AG20443 (cell line): Measurements from ENCODE around the gene PAH.
A peak's percentile ranks its signal among the peaks of the same experiment; 100 is the strongest.

ENCODE experiments used
- DNase-seq: peaks from one replicate; pipeline ENCODE4 v3.0.0; 2012; ENCODE audit warnings: low spot score, mixed read lengths

PAH gene

DNA sequence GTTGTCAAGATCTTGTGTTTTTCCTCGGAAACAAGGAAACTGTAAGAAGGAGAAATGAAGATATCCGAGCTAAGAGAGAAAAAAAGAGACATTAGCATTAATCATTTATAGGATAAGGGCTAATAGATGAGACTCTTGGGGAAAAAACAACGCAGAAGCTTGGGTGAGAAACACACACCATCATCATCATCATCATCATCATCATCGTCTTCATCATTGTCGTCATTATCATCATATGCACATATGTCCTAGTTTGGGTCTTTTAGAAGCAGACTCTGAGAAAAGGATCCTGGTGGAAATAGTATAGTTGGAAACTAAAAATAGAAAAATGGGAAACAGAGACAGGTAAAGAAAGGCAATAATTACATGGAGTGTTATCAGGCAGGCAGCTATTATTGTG, 95.9 kb downstream of the PAH start:
- DNase-seq, result no peak

DNA sequence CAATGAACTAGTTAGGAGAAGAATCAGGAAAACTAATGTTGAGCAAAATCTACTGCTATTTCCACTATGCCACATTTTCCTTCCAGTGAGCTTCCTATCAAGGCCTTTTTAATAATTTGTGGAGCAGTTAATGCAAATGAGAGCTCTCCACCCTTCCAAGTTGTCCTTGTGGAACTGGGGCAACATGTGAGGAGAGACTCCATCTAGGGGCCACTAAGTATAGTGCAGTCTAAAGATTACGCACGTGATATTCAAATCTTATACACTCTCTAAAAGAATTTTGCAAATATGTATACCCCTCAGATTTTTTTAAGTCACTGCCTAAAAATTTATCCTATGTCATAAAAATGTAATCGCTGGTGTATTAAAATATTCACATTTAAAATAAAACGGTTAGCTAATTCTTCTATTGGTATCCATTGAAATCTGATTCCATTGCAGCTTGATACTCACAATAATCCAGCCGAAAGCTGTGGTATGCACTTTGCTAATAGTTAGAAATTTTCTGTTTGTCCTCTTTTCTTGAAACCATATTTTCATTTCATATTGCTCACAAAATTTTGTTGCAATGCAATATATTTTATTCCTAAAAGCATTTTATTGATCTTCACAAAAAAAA, 100.1 kb downstream of the PAH start:
- DNase-seq, result peak; percentile 61

GRCh38 chr12:102814691-102815367, 102.2 kb downstream of the PAH start:
- DNase-seq, result no peak

GRCh38 chr12:102812344-102812743, 104.7 kb downstream of the PAH start:
- DNase-seq, result no peak

GRCh38 chr12:102811110-102811737, 105.8 kb downstream of the PAH start:
- no peak for DNase-seq

DNA sequence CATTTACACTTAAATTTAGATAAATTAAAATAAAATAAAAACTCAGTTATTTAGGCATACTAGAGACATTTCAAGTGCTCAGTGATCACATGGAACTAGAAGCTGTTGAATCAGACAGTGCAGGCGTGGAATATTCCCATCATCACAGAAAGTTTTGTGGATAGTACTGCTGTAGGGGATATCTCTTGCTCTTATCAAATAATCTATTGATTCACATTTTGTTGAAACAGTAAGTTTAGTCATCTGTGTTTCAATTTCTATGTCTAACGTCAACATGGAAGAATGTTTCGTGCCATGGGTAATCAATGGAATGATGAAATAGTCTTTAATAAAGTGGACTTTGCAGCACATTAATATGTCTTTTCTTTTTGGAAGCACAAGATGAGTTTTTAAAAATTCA, 108.6 kb downstream of the PAH start:
- DNase-seq, result no peak

DNA sequence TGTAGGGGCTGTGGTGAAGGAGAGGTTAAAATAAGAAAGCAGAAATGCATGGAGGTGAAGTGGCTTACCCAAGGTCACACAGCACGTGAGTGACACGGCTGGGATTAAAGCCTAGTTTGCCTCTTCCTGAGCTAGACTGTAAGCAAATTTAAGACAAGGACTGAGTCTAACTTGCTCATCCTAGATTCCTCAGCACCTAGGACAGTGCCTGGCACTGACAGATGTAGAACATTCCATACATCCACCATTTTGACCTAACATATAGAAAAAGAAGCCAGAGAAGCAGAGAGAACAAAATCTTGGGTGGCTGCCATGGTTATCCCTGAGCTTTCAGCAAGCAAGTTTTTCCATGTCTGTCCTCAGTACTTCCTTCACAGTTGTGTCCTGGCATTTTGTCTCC, 110.5 kb downstream of the PAH start:
- no peak for DNase-seq

GRCh38 chr12:102806110-102806509, 110.9 kb downstream of the PAH start:
- DNase-seq, result no peak

- DNase-seq, result no peak
These were observed 116.5 kb downstream of the PAH start for GRCh38 chr12:102800565-102800964.

DNA sequence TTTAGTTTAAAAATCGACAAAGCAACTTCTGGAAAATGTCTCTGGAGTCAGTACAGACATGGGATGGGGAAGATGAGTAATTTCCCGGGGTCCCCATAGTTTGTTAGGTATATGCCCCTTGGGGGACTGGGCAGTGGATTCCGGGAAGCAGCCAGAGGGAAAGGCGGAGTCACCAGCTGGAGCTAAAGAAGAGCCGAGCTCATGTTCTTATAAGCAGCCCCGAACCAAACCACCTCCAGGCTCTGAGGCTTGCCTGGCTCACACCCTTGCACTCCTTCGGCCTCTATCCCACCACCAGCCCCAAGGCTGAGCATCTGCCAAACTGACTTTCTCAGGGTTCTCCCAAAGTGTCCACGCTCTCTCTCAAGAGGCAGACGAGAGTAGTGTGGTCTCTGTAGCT, 117.8 kb downstream of the PAH start:
- no peak for DNase-seq

DNA sequence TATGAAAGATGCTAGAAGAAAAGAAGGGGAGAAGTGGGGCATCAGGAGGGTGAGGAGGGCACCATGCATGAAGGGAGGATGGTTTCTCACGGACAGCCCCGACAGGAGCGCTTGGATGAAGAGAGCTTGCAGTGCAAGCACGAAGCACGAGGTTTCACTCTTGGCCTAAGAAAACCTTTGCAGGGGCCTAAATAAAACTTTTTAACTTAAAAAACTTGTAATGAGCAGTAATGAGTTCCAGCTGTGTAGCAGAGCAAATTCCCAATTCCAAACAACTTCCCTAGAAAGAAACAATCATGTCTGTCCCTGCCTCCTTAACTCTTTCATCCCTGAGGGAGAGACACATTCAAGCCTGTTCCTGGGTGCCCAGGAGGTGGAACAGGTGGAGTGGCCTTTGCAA, 119.5 kb downstream of the PAH start:
- DNase-seq, result no peak

- DNase-seq, result no peak
These were observed 123.1 kb downstream of the PAH start for GRCh38 chr12:102793921-102794320.
